Superior temporal gyrus (tissue), 1 donor: ENCODE data around the gene RPUSD4.

Source experiments
- DNase-seq: peaks from one replicate; pipeline ENCODE4 v3.0.0-alpha.2; 2016; ENCODE audit errors: extremely low spot score

The RPUSD4 gene

DNA sequence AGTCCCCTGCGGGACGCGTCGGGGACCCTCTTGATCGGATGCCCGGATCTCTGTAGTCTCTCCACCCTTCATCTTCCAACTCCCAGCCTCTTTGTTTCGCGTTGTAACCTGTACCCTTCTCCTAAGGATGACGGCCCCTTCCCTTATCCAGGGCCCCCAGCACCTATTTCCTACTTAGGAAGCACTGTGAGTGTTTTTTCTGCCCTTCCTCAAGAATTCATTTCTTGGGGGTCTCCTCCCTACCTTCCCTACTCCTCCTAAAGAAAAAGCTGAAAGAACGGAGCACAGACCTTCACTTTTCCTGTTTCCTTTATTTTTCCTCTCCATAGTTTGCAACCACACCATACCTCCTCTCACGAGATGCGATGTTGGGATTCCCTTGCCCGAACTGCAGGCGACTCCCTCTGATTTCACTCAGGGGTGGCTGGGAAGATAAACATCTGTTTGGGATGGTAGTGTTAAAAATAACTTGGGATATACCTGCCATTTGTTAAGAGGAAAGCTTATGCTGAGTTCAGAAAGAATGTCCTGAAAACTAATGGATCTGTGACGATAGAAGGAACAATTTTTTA is 725 bp upstream of the RPUSD4 start:
- DNase-seq, result no peak

DNA sequence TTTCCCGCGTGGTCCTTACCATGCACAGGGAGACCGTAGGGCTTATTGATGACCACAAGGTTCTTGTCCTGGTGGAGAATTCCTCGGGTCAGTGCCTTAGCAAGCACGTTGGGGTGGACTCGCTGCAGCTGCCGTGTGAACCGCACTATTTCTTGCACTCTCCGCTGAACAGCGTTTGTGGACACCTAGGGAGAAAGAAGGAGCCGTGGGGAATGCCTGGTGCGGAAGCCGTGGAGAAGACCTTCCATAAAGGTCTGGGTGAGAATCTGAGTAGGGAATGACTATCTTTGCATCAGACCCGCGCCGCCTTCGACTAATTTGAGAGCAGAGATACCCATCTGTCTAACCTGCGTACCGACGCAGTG is 597 bp downstream of the RPUSD4 start:
- DNase-seq, result peak; percentile 12

DNA sequence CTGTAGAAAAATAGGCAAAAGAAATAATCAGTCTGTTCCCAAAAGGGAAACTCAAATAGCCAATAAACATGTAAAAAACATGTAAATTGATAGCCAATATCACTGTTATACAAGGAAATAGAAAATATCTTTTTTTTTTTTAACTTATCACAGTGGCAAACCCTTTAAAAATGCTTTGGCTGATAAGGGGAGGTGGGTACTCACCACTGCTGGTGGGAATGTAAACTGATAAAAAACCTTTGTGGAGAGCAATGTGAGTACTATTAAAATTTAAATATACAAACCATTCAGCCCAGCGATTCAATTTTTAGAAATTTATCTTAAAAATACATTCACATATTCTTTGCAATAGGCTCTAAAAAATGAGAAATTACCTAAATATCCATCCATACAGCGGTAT is 3.6 kb downstream of the RPUSD4 start:
- no peak for DNase-seq

DNA sequence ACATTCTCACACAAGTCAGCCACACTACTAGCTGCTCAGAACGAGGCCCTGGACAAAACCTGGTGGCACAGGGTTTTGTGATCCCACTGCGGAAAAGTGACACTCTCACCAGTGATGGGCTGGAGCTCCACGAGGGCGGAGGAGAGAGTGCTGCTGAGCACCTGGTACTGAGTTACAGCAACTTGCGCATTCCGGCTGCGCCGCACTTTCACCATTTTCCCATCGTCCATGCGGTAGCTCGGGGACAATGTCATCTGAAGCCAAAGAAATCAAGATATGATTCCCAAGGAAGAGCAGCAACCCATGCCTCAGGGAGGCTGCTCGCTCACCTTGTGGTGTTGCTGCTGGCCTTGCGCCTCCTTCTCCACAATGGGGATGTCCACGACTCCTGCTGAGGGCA is 6.1 kb downstream of the RPUSD4 start:
- no peak for DNase-seq

DNA sequence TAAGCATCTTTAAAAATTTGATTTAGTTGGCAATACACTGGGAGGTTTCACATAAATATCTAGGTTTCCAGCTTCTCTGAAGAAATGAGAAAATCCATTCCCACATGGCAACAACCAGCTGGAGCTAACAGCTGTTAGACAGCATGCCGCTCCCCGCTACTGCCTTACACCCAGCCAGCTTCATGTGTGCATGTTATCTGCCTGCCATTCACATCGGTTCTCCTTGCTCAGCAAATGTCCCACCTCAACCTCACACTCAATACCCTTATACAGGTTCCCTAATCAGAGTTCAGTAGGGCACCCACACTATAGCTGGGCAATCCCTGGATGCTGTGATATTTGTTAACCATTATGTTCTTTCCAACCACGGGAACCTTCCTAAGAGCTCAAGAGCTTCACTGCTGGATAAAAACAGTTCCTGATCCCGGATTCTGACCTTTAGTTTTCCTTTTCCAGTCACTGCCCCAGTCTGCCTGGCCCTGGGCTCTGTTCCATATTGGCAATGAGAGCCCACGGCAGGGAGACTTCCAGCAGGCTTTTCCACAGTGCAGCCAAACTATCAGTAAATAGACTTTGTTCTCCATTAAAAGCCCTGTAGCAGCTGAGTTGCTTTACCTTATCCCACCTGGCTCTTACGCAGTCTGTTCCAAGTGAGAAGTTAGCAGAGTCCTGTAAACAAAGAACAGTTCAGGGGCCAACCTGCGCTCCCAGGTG is 8.6 kb downstream of the RPUSD4 start:
- no peak for DNase-seq

DNA sequence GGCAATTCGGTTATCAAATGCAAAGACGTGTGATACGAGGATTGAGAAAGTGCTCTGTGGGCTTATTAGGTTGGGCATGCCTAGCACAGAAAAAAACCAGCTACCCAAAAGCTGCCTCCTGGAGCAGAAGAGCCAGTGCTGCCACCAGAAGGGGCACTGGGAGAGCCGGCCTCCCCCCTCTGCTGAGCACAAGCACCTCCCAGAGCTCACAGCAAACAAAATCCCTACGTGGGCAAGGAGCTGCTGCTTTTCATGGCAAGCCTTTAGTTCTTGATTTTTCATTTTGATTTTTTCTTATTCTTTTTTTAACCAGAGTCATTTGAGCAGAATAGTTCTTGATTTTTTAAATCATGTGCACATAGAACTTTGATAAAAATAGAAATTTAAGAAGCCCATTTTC is 12.8 kb downstream of the RPUSD4 start:
- DNase-seq, result no peak

DNA sequence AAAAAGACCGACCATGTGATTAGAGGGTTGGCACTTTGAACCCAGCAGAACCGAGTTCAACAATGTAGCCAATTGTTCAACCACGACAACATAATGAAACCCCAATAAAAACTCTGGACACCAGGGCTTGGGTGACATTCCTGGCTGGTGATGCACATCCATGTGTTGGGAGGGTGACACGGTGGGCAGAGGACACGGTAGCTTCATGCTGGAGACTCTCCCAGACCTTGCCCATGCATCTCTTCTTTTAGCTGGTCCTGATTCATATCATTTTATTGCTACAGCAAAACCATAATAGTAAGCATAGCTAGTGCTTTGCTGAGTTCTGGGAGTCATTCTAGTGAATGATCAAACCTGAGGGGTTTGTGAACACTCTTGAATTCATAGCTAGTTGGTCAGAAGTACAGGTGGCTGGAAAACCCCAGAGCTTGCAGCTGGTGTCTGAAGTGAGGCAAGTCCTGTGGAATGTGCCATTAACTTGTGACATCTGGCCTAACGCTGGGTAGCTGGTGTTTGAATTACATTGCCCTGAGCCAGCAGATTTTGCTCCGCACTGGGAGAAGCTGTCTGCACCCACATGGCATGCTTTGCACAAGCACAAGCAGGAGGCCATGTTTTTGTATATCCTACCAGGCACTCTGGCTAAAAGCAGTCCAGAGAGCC is 14.0 kb downstream of the RPUSD4 start:
- DNase-seq, result no peak

DNA sequence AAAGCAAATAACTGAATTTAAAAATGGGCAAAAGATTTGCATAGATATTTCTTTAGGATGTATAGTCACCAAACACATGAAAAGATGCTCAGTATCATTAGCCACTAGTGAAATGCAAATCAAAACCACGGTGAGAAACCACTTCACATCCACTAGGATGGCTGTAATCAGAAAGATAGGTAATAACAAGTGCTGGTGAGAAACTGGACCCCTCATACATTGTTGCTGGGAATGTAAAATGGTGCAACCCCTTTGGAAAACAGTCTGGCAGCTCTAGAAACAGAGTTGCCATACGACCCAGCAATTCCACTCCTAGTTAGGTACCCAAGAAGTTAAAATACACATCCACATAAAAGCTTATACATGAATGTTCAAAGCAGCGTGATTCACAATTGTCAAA is 16.3 kb downstream of the RPUSD4 start:
- DNase-seq, result no peak

DNA sequence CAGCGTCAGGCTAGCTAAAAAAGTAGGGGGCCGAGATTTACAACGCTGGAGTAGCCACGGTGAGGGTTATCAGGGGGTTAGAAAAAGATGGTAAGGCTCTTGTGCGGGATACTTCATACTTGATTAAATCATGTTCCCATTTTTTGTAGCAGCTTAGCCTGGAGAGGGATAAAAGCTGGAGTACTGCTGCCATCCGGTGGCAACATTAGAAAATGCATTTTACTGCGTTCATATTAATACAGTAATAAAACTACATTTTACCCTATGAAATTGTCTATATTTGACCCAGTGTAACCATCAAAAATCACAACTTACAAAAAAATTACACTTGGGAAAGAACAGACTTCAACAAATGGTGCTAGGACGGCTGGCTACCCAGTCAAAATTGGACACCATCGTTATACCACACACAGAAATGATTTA is 17.3 kb downstream of the RPUSD4 start:
- DNase-seq, result peak; percentile 81

DNA sequence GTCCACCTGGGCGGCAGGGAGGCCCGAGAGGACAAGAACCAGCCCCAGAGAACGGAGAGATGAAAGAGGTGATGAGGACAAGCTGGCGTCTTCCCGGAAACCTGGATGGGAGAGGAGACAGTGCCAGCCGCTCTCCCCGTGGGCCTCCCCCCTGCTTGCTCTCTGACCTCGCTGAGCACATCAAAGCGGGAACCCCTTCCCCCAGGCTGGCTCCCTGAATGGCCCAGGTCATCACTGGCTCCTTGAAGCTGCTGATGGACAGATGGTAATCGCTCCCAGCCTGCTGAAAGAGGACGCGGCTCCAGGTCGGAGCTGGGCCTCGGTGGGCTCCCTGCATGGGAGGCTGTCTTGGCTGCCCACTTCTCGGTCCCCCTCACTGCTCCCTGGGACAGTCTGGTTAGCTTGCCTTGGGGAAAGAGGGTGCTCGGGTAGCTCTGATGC is 18.4 kb downstream of the RPUSD4 start:
- DNase-seq, result no peak

DNA sequence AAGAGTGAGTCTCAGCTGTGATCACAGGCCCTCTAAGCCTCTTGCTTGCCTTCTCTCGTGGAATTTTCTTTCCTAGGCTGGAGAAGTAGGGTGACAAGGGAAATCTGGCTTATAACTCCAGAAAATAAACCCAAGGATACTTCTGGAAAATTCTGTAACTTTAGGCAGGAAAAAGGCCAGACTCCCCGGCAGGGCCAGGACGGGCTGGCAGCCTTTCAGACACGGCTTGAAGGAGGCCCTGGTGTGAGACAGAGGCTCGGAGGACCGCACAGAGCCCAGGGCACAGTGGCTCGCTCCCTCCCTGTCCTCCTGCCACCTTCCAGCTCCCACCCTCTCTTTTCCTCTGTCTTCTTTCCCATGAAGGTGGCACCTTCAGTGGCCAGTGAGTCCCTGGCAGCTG is 19.1 kb downstream of the RPUSD4 start:
- no peak for DNase-seq

DNA sequence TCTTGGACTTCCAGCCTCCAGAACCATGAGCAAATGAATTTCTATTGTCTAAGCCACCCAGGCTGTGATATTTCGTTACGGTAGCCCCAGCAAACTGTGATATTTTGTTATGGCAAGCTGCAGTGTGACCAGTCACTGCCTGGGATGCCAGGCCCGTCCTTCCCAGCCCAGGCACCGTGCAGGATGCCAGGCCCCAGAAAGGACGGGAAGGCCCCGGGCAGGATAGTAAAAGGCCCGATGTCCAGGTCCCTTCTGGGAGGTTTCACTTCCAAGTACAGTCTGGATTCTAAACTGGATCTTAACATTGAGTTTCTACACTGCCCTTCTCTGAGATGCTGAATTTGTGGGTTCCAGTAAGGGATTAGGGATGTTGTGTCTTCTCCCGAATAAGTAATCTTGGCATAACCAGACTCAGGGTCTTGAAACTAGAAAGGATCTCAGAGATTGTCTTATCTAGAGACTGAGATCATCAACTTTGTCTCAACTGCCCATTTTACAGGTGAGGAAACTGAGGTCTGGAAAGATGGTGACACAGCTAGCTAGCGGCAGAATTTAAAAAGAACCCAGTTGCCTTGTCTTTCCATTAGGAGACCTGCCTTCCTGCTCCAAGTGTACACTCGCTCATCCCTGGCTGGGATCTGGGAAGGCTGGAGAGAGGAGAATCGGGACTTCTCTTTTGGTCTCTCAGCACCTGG is 19.9 kb downstream of the RPUSD4 start:
- DNase-seq, result no peak

DNA sequence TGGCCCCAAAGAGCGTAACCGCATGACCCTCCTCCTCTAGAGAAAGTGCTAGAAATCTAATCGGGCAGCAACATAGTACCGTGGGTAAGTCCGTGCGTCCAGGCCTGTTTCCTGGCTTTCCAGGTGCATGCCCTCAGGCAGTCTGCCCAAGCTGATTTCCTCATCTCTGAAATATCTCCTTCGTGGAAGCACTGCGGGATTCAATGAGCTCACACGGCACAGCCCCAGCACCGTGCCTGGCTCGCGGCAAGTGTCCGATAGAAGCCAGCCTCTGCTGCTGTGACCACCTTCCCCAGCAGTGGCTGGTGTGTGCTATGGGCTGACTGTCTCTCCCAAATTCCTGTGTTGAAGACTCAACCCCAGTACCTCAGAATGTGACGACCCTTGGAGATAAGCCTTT is 20.7 kb downstream of the RPUSD4 start:
- DNase-seq, result no peak

DNA sequence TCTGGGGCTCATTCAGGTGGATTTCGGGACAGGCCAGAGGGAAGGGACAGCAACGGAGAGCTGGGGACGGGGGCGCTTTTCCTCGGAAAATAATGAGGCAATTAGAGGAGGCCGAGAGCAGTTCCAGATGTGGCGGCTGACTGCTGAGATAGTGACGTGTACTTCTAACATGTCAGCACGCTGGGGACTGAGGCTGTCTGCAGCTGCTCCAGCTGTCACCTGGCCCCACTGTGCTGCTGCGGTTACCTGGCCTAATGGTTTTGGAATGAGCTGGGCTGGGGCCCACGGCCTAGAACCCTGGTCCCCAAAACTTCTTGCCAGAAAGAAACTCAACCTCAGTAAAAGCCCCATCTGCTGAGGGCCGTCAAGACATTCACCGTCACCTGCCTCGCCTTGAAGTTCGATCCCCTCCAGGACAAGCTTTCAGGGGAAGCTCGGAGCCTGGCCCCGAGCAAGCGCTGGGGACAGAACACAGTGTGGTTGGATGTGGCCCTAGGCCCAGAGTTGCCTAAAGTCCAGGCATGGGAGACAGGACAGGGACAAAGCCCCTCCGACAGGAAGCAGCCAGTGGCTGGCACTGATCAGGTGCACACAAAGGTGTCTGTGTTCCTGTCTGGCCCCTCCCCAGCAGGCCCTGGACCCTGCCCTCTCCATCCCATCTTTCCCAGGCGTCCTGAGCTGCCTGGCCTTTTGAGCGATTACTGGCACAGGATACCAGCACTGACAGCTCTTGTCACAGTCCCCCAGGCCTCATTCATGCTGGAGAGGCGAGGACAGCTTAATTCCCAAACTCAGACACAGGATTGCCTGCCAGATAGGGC is 22.1 kb downstream of the RPUSD4 start:
- no peak for DNase-seq

DNA sequence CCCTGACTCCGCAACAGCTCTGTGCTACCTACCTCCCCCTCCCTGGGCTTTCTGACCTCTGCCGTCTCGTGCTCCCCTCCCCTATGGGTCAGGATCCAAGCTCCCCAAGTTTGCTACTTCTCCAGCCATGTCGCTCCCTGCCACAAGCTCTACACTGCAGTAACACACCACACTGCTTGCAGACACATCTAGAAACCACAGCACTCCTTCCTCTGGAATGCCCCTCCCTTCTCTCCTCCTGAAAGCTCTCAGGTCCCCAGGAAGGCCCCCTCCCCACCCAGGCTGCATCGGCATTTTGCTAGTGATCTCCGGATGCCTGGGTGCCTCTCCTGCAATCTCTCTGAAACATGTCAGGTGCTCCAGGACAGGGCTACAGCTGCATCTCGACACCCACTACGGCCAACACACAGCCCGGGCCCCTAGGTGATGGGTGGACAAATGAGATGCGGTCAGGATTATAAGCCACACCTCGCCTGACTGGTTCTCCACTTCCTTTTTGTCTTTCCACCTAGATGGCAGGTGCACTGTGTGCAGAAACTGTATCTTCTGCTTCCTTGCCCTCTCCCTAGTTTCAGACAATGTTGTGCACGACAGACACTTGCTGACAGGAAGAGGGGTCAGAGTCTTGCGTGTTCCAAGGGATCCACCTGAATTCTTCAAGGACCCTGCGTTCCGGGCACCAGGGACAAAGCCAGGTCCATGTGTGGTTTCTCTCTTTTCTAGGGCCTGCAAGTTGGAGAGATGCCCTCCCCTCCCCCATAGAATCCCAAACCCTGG is 22.9 kb downstream of the RPUSD4 start:
- no peak for DNase-seq

DNA sequence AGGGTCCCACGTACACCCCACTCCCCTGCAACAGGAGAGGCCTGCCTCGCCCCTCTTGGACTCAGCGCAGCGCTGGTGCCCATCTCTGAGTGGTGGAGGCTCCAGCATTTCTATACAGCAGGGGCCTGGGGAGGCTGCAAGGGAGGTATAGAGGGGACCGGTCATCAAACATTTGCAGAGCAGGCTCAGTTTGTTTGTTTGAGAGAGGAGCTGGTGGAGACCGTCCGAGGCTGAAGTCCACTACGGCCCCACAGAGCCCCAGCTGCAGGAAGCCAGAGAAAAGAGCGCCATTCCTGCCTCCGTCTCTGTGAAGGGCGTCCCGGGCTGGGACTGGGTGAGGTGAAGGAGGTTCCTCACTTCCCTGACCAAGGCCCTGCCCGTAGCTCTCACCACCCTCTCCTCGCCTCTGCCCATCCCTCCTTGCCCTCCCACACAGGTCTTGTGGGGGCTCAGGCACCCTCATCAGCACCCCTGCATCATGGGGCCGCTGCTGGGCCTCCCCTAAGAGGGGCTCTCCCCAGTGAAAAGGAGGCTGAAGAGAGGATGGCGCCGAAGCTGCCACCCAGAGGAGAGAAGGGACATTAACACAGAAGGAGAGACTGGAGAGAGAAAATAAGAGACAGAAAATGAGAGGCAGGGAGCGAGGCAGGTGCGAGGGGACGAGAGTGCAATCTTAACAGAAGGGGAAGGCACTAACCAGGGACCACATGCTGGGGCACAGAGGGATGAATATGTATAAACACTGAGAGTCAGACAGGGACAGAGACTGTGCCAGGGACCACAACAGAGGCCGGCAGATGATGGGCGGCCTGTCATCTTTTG is 24.5 kb downstream of the RPUSD4 start:
- DNase-seq, result no peak

DNA sequence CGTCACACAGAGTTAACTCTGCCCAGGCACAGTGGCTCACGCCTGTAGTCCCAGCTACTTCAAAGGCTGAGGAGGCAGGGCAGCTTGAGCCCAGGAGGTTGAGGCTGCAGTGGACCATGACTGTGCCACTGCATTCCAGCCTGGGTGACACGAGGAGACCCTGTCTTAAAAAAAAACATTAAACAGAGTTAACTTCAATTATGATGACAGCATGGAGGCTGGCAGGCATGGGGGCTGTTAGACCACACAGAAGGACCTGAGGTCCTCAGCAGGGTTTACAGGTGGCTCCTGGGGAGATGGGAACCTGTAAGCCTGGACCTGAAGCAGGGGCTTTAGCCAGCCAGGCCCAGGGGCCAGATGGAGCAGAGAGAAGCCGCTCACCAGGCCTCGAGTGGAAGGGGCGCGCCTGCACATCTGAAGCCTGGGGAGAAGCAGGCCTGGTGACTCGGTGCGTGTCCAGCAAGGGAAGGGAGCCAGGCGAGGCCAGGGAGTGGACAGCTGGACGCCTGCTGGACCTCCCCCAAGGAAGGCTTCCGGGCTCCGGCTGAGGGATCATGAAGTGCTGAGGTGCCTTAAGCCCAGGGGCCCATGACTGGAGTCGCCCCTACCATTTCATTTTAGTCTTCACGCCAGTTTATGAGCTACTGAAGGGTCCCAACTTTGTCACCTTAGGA is 25.3 kb downstream of the RPUSD4 start:
- DNase-seq, result no peak

DNA sequence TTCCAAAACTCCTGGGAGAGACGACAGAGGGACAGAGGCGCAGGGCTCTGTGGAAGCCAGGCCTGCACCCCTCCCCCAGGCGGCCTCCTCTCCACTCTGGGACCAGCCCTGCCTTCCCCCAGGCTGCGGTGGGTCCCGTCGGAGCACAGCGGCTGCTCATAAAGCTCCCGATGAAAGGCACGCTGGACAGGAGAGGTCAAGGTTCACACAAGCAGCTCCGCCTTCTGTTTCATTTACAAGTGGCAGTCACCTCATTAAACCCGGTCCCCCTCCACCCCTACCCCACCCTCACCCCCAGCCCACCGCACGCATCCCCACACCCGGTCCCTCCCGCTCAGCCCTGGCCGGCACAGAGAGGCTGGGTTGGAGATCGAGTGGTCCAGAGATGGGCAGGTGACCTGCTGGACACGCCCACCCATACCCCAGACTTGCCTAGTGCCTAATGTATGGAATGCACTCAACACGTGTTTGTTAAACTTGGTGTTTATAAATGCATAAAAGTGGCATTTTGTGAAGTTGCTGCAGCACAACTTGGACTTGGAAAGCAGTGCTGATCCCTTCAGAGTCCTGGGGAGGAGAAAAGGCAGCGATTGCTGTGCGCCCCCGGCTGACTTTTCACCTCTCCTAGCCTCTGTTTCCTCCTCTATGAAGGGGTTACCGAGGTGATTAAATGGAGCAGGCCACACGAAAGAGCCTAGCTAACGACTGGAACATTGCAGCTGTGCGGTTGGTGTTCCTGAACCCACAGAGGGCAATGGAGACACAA is 26.0 kb downstream of the RPUSD4 start:
- no peak for DNase-seq
